ENCODE measurements around the gene SEC14L6. TPM values are rescaled to one million over a fixed set of nuclear protein-coding genes. Genes with fewer than 3 reads are reported as not detected.

SEC14L6 gene
- total RNA-seq, 1 experiment from 2014 or later: not detected

- Histone ChIP-seq H3K27ac (ENCODE audit: low read length) (no peak overlapping the region), H3K4me3 (ENCODE audit: low read depth in 2 of 2, low read length in 2 of 2) (no peak overlapping the region), H3K9me3 (ENCODE audit: control insufficient read depth, insufficient read depth, low read depth, low read length) (no peaks in the 10 kb centered on the region), H3K36me3 (ENCODE audit: control insufficient read depth, insufficient read depth, low read length) (peaks cover 14% of the 10 kb centered on the region), H3K27me3 (ENCODE audit: control insufficient read depth, insufficient read depth, low read length) (no peaks in the 10 kb centered on the region), H3K4me1 (ENCODE audit: control insufficient read depth, insufficient read depth, low read length) (no peaks in the 10 kb centered on the region)
- ChIA-PET CTCF (no interaction called here), POLR2A (no interaction called here)
- in situ Hi-C loops (cut with HindIII; ENCODE audit: low pct_unique_long_range_greater_than_20kb, low sequenced_read_pairs) (no loop called here), intact Hi-C loops (cut with micrococcal nuclease; ENCODE audit: unreplicated experiment) (no loop called here)
- TF ChIP-seq SIN3A (IDR thresholded peaks at IDR 0.05; ENCODE audit: borderline replicate concordance, insufficient read depth, low read depth, low read length) (no peak), CTCF (IDR thresholded peaks at IDR 0.05) (no peak), POLR2AphosphoS5 (IDR thresholded peaks at IDR 0.05; ENCODE audit: low read depth, low read length) (no peak), TCF7L2 (IDR thresholded peaks at IDR 0.05; ENCODE audit: low read depth, low read length) (no peak), REST (IDR thresholded peaks at IDR 0.05; ENCODE audit: insufficient read depth in 1 of 2, low read depth in 2 of 2, low read length in 1 of 2) (no peak)
- DNase-seq (ENCODE audit: low read depth, low spot score) (no peak), ATAC-seq (no peak)
- BruUV-seq (replicated peaks): no TSS peak
These were observed 36.4 kb upstream of the SEC14L6 start for GRCh38 chr22:30582788-30583545.

- H3K27me3 ChIP-seq (ENCODE audit: control insufficient read depth, insufficient read depth, low read length): no peaks in the 10 kb centered on the region
- TF ChIP-seq POLR2AphosphoS5 (IDR thresholded peaks at IDR 0.05; ENCODE audit: low read depth, low read length): no peak
- no peaks in the 10 kb centered on the region for H3K9me3 ChIP-seq (ENCODE audit: control insufficient read depth, insufficient read depth, low read depth, low read length)
- H3K4me3 ChIP-seq (ENCODE audit: low read depth in 2 of 2, low read length in 2 of 2): no peak overlapping the region
- H3K36me3 ChIP-seq (ENCODE audit: control insufficient read depth, insufficient read depth, low read length): peaks cover 7% of the 10 kb centered on the region; the same call in 1 of the 2 replicates
- no peak for ATAC-seq
- H3K4me1 ChIP-seq (ENCODE audit: control insufficient read depth, insufficient read depth, low read length): no peaks in the 10 kb centered on the region
- no TSS peak for BruUV-seq (replicated peaks)
- POLR2A ChIA-PET: no interaction called here
- no peak for DNase-seq (ENCODE audit: low read depth, low spot score)
- CTCF ChIA-PET: no interaction called here
- no peak overlapping the region for H3K27ac ChIP-seq (ENCODE audit: low read length)
- intact Hi-C loops (cut with micrococcal nuclease; ENCODE audit: unreplicated experiment): no loop called here
- in situ Hi-C loops (cut with HindIII; ENCODE audit: low pct_unique_long_range_greater_than_20kb, low sequenced_read_pairs): no loop called here
These were observed 35.5 kb upstream of the SEC14L6 start for GRCh38 chr22:30582051-30582450.

- TF ChIP-seq SIN3A (IDR thresholded peaks at IDR 0.05; ENCODE audit: borderline replicate concordance, insufficient read depth, low read depth, low read length): no peak
- TF ChIP-seq REST (IDR thresholded peaks at IDR 0.05; ENCODE audit: insufficient read depth in 1 of 2, low read depth in 2 of 2, low read length in 1 of 2): no peak
- TF ChIP-seq TCF7L2 (IDR thresholded peaks at IDR 0.05; ENCODE audit: low read depth, low read length): no peak
- no peak for TF ChIP-seq POLR2AphosphoS5 (IDR thresholded peaks at IDR 0.05; ENCODE audit: low read depth, low read length)
- no peak for TF ChIP-seq CTCF (IDR thresholded peaks at IDR 0.05)
- Histone ChIP-seq H3K4me3 (ENCODE audit: low read depth in 2 of 2, low read length in 2 of 2) (no peak overlapping the region), H3K36me3 (ENCODE audit: control insufficient read depth, insufficient read depth, low read length) (peaks cover 8% of the 10 kb centered on the region; the same call in 1 of the 2 replicates), H3K9me3 (ENCODE audit: control insufficient read depth, insufficient read depth, low read depth, low read length) (no peaks in the 10 kb centered on the region), H3K4me1 (ENCODE audit: control insufficient read depth, insufficient read depth, low read length) (no peaks in the 10 kb centered on the region), H3K27me3 (ENCODE audit: control insufficient read depth, insufficient read depth, low read length) (no peaks in the 10 kb centered on the region), H3K27ac (ENCODE audit: low read length) (no peak overlapping the region)
- POLR2A ChIA-PET: no interaction called here
- DNase-seq (ENCODE audit: low read depth, low spot score) (no peak), ATAC-seq (no peak)
- intact Hi-C loops (cut with micrococcal nuclease; ENCODE audit: unreplicated experiment) (no loop called here), in situ Hi-C loops (cut with HindIII; ENCODE audit: low pct_unique_long_range_greater_than_20kb, low sequenced_read_pairs) (no loop called here)
- BruUV-seq (replicated peaks): no TSS peak
- CTCF ChIA-PET: no interaction called here
These were observed 34.4 kb upstream of the SEC14L6 start for GRCh38 chr22:30580896-30581295.

All from Panc1 (cell line).